GM21360 (cell line): Measurements from ENCODE around the gene FZD10.

Experiments
- ATAC-seq: cut with Tn5 transposase; IDR thresholded peaks from one replicate; pipeline ENCODE4 v1.9.1; 2021; ENCODE audit warnings: mild to moderate bottlenecking, moderate library complexity; ENCODE audit not compliant: unreplicated experiment

FZD10 gene

GRCh38 chr12:130131801-130132200 is 30.5 kb upstream of the FZD10 start:
- no peak for ATAC-seq

- no peak for ATAC-seq
Observed at GRCh38 chr12:130132831-130133511, 29.3 kb upstream of the FZD10 start.

DNA sequence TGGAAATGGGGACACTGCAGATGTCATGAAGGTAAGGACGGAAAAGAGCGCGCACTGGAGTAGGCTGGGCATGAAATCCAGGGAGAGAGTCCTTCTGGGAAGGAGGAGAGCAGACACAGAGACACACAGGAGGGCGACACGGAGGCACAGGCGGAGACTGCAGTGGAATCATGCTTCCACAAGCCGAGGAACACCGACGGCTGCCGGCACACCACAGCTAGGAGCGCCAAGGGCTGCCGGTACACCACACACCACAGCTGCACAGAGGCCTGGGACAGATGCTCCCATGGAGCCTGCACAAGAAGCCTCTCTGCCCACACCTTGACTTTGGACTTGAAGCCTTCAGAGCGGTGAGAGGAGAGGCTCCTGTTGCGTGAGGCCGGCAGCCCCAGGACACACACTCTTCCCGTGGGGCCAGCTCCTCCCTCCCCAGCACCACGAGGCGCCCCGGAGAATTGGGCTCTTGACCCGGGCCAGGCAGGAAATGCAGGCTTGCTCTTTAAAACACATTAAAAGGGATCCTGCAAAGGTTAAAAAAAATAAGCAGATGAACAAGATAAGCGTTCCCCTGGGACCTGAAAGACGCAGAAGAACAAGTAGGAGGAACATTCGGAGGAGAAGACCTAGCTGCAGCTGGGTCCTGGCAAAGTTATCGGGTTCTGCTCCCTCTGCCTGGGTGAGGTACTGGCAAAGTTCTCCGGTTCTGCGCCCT is 28.3 kb upstream of the FZD10 start:
- ATAC-seq, result no peak

GRCh38 chr12:130134563-130134915 is 27.7 kb upstream of the FZD10 start:
- ATAC-seq, result no peak

- no peak for ATAC-seq
Observed at GRCh38 chr12:130136509-130137039, 25.7 kb upstream of the FZD10 start.

DNA sequence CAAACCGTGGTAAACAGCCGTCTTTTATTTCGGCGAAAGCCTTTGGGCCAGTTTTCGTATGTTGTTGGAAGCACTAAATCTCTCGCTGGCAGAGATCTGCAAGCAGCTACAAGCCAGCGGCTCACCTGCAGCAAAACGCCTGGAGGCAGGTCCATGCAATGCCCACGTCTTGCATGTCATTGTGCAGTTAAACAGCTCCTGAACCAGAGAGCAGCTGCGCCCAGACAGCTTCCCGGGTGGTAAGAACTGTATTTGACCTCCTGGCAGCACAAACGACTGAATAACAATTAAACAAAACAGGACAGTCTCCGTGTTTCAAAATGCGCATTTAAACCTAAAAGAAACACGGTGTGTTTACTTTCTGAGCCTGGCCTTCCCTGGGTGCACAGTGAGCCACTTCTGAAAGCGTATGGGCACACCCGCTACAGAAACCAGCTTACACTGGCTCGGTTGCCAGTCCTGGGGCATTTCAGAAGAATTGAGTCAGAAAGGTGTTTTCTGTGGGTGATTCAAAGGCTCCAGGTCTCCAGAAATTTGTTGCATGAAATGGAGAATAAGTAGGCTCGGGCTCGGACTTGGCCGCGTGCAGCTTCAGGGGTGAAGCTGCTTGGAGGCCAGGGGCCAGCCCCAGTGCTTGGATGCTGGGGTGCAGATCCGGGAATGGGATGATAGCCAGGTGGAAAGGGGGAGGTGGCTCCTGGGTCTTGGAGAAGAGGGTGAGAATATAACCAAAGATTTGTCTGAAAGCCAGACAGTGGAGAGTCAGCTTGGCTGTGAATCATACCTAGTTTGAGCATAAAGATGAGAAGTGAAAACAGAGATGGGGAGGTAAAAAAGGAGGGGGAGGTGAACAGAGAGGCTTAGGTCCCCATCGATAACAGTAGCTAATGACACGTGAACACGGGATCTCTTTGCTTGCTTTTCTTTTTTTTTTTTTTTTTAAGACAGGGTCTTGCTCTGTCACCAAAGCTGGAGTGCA is 24.9 kb upstream of the FZD10 start:
- ATAC-seq, result no peak

DNA sequence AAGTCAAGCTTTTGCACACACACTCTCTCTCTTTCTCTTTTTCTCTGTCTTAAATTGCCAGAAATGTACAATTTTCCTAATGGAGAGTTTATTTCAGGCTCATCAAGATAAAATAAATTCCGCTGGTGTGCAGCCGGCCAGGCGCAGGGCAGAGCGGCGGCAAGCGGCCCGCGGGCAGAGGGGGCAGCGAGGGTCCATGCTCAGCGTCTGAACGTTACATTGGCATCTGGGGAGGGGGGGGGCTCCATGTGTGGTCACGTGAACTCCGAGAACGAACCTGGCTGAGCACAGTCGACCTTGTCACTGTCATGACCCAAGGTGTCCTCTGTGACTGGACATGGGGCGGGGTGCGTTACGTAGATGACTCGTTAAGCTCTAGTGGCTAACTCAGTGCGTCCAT is 23.8 kb upstream of the FZD10 start:
- no peak for ATAC-seq

- ATAC-seq, result no peak
Observed at GRCh38 chr12:130139567-130140421, 22.5 kb upstream of the FZD10 start.

DNA sequence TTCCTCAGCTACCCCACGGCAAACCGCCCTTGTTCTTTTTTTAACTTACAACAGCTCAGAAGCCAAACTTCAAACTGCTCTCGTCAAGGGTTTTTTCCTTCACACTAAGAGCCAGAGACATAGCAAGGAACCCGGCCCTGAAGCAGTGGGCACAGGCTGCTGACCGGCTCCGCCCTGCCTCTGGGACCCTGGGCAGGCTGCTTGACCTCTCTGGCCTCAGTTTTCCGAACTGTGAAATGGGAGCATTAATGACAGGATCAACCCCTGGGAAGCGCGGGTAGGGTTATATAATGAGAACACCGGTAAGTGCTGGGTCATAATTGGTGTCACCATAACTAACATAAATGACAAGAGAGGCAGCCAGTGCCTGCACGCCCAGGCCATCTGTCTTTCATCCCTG is 21.2 kb upstream of the FZD10 start:
- no peak for ATAC-seq

- ATAC-seq, result no peak
Observed at GRCh38 chr12:130141901-130142683, 20.2 kb upstream of the FZD10 start.

DNA sequence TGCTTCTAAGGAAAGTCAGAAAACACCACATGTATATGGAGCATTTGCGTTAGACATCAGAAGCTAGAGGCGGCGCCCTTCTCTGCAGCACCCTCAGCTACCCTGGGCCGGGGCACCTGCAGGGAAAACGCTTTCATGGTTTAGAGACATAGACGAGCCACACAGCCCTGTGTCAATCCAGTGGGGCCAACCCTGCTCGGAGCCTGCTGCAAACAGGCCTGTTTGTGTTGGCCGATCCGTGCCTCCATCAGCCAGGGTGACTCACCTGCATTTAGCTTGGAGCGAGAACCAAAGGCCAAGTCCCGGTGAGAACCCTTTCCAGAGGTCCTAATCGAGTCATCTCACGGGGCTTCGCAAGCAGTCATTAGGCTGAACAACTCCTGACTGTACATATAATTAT is 19.5 kb upstream of the FZD10 start:
- ATAC-seq, result no peak

- no peak for ATAC-seq
Observed at GRCh38 chr12:130143136-130143535, 19.1 kb upstream of the FZD10 start.

GRCh38 chr12:130144256-130144655 is 18.0 kb upstream of the FZD10 start:
- no peak for ATAC-seq

GRCh38 chr12:130145731-130146130 is 16.5 kb upstream of the FZD10 start:
- ATAC-seq, result no peak

DNA sequence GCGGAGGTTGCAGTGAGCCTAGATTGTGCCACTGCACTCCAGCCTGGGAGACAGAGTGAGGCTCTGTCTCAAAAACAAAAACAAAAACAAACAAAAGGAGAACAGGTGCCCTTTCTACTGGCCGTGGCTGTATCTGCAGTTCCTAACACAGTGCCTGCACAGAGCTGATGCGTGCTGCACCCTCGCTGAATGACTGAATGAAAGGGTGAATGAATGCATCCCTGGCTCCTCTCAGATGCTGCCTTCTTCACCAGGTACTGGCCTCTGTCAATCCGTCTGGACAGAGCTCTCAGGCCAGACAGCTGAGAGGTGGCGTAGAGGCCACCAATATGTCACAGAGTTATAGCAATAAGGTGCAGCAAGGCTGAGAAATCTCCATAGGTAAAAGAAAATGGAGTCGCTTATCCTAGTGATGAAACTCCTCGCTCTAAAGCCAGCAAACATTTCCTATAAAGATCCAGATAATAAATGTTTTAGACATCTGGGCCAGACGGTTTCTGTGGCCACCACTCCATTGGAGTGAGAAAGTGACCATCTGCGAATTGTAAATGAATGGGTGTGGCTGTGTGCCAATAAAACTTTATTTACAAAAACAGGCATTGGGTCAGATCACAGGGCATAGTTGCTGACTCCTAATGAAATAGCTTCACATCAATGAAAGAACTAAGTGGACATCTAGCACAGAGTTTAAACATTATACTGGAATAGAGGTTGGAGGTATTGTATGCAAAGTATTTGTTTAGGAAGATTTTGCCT is 15.9 kb upstream of the FZD10 start:
- no peak for ATAC-seq

GRCh38 chr12:130147875-130148596 is 14.2 kb upstream of the FZD10 start:
- no peak for ATAC-seq

DNA sequence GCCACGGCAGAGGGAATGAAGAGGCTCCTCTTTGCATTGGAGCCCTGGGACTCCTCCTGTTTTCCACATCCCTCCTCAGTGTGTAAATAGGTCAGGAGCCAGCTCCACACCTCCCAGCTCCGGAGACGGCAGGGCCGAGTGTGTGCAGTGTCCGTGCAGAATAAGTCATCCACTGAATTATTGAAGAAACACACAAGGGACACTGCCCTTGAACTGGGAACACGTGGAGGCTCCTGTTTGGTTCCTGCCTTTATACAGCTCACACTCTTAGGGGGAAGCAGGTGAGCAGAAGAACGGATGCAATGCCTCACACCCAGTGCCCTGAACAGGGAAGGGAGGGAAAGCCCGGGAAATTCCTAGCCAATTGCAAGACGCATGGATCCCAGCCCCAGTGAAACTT is 10.4 kb upstream of the FZD10 start:
- ATAC-seq, result no peak

DNA sequence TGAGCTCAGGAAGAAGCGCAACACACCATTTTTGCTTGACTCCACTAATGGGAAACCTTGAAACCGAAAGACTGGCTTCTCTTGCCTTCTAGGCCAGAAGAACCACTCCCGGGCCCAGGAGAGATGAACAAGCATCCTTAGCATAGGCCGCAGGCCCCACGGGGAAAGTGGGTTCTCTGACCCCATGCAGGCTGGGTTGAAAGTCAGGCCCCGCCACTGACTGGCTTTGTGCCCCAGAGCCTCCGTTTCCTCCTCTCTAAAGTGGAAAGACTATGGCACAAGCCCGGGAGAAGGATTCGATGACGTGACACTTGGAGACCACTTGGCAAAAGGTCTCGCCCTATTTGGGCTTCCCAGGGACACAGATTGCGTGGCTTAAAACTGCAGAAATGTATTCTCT is 9.9 kb upstream of the FZD10 start:
- no peak for ATAC-seq
